Measurements from ENCODE around the gene GIMAP2.

DNA sequence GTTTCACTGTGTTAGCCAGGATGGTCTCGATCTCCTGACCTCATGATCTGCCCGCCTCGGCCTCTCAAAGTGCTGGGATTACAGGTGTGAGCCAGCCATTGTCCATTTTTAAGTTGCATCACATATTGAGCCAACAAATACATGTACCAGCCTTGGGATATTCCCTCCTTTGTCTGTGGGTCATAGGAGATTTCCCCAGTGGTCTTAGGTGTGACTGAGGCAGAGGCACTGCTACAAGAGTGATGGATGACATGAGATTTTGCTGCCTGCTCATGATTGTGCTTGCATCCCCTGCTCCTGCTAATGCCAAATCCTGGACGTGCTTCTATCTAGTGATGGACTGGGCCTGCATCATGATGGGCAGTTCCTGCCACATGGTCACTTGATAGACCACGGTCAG is 42.6 kb upstream of the GIMAP2 start:
- TF ChIP-seq, protein P1, sequence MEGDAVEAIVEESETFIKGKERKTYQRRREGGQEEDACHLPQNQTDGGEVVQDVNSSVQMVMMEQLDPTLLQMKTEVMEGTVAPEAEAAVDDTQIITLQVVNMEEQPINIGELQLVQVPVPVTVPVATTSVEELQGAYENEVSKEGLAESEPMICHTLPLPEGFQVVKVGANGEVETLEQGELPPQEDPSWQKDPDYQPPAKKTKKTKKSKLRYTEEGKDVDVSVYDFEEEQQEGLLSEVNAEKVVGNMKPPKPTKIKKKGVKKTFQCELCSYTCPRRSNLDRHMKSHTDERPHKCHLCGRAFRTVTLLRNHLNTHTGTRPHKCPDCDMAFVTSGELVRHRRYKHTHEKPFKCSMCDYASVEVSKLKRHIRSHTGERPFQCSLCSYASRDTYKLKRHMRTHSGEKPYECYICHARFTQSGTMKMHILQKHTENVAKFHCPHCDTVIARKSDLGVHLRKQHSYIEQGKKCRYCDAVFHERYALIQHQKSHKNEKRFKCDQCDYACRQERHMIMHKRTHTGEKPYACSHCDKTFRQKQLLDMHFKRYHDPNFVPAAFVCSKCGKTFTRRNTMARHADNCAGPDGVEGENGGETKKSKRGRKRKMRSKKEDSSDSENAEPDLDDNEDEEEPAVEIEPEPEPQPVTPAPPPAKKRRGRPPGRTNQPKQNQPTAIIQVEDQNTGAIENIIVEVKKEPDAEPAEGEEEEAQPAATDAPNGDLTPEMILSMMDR (IDR thresholded peaks at IDR 0.05; ENCODE audit: insufficient read depth, low read depth, low read length): no peak
- TF ChIP-seq EZH2 (IDR thresholded peaks at IDR 0.05; ENCODE audit: insufficient read depth, low read length): no peak

Measured in astrocyte (in vitro differentiated cells and primary cell).